ENCODE results near the gene REG4. TPM values are rescaled to one million over a fixed set of nuclear protein-coding genes. Genes with fewer than 3 reads are reported as not detected.

REG4 gene
- total and polyA plus RNA-seq, 2 of the 13 experiments (the other 11 are each of a cell fraction or from before 2014, with no cell fraction given), result not detected

GRCh38 chr1:119779869-119780356, 31.3 kb downstream of the REG4 start (continued):
- TF ChIP-seq ZBED4 (CRISPR knock-in tag; IDR thresholded peaks at IDR 0.05; ENCODE audit: borderline replicate concordance), result 0 out of 2 replicates have a peak, but pooled peaks have one; percentile 17
- TF ChIP-seq KLF9 (CRISPR knock-in tag; IDR thresholded peaks at IDR 0.05; ENCODE audit: low read depth), result no peak
- peak; percentile 15; the same call in 1 of the 2 replicates for TF ChIP-seq HHEX (CRISPR knock-in tag; IDR thresholded peaks at IDR 0.05)
- peak; percentile 28; the same call in 1 of the 2 replicates for TF ChIP-seq HNF4A (CRISPR knock-in tag; IDR thresholded peaks at IDR 0.05)
- TF ChIP-seq, protein P1, sequence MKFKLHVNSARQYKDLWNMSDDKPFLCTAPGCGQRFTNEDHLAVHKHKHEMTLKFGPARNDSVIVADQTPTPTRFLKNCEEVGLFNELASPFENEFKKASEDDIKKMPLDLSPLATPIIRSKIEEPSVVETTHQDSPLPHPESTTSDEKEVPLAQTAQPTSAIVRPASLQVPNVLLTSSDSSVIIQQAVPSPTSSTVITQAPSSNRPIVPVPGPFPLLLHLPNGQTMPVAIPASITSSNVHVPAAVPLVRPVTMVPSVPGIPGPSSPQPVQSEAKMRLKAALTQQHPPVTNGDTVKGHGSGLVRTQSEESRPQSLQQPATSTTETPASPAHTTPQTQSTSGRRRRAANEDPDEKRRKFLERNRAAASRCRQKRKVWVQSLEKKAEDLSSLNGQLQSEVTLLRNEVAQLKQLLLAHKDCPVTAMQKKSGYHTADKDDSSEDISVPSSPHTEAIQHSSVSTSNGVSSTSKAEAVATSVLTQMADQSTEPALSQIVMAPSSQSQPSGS (CRISPR knock-in tag; IDR thresholded peaks at IDR 0.05), result 0 out of 2 replicates have a peak, but pooled peaks have one; percentile 35
- no peak for TF ChIP-seq ZNF383 (CRISPR knock-in tag; IDR thresholded peaks at IDR 0.05; ENCODE audit: borderline replicate concordance)
- no peak for TF ChIP-seq FOXM1 (CRISPR knock-in tag; IDR thresholded peaks at IDR 0.05)
- no peak for TF ChIP-seq PLSCR1 (CRISPR knock-in tag; IDR thresholded peaks at IDR 0.05; ENCODE audit: borderline replicate concordance)
- TF ChIP-seq ZNF331 (CRISPR knock-in tag; IDR thresholded peaks at IDR 0.05), result 0 out of 2 replicates have a peak, but pooled peaks have one; percentile 25
- TF ChIP-seq, protein P2, sequence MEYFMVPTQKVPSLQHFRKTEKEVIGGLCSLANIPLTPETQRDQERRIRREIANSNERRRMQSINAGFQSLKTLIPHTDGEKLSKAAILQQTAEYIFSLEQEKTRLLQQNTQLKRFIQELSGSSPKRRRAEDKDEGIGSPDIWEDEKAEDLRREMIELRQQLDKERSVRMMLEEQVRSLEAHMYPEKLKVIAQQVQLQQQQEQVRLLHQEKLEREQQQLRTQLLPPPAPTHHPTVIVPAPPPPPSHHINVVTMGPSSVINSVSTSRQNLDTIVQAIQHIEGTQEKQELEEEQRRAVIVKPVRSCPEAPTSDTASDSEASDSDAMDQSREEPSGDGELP (IDR thresholded peaks at IDR 0.05; ENCODE audit: borderline replicate concordance, low read depth), result peak; percentile 24; the same call in 1 of the 2 replicates
- TF ChIP-seq KDM3A (CRISPR knock-in tag; IDR thresholded peaks at IDR 0.05; ENCODE audit: low read depth), result no peak
- no peak for TF ChIP-seq PCBP1 (IDR thresholded peaks at IDR 0.05; ENCODE audit: borderline replicate concordance, low read depth, low read length)
- TF ChIP-seq SOX5 (CRISPR knock-in tag; IDR thresholded peaks at IDR 0.05; ENCODE audit: borderline replicate concordance), result 0 out of 2 replicates have a peak, but pooled peaks have one; percentile 22
- TF ChIP-seq ZNF720 (CRISPR knock-in tag; IDR thresholded peaks at IDR 0.05), result no peak
- TF ChIP-seq CAMTA2 (CRISPR knock-in tag; IDR thresholded peaks at IDR 0.05; ENCODE audit: borderline replicate concordance), result no peak
- TF ChIP-seq AFF4 (CRISPR knock-in tag; IDR thresholded peaks at IDR 0.05), result no peak
- 0 out of 2 replicates have a peak, but pooled peaks have one; percentile 12 for TF ChIP-seq ELF3 (CRISPR knock-in tag; IDR thresholded peaks at IDR 0.05)
- no peak for TF ChIP-seq REPIN1 (CRISPR knock-in tag; IDR thresholded peaks at IDR 0.05; ENCODE audit: borderline replicate concordance, low read depth)
- TF ChIP-seq RBM22 (optimal IDR thresholded peaks at IDR 0.05; ENCODE audit: low read length), result no peak

All from HepG2 (cell line).